AG20443 (cell line): ENCODE data around the gene DTX1.

Experiments
- DNase-seq: peaks from one replicate; pipeline ENCODE4 v3.0.0; 2012; ENCODE audit warnings: low spot score, mixed read lengths

DTX1 gene

DNA sequence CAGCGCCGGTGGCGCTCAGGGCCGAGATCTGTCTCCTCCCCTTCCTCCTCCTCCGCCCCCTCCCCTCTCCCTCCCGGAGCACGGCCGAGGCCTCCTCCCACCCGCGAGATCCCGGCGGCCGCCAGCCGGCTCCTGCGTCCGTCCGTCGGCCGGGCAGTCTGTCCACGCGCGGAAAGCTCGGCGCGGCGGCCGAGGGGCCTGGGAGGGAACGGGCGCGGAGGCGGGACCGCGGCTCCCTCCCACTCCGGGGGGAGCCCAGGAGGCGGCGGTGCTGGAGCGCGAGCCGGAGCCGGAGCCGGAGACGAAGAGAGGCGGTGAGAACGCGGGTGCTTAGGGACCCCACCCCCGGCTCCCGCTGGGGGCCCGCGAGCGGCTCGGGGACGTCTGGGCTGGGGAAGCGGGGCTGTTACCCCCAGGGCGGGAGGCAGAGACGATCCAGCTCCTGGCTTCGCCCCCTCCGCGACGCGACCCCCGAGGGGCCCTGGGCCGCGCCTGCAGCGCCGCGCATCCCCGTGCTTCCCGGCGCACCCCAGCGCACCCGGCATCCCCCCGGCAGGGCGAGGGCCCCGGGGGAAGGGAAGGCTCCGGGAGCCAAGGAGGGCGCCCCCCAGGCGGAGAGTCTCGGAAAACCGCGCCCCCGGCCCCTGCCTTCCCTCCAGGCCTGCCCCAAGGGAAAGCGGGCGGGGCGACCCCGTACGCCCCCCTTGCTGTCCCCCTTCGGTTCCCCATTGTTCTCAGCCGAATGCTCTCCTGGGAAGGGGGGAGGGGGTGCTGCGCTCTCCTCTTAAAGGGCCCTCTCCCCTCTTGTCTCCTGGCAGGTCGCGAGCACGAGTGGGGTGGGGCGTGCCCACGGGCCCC lies at the start of gene DTX1:
Gene DTX1 (plus strand): TSS at position 100 of the 858 bp plus-strand sequence. CDS start 1,463 bp downstream, outside the sequence.
- peak; percentile 49 for DNase-seq

DNA sequence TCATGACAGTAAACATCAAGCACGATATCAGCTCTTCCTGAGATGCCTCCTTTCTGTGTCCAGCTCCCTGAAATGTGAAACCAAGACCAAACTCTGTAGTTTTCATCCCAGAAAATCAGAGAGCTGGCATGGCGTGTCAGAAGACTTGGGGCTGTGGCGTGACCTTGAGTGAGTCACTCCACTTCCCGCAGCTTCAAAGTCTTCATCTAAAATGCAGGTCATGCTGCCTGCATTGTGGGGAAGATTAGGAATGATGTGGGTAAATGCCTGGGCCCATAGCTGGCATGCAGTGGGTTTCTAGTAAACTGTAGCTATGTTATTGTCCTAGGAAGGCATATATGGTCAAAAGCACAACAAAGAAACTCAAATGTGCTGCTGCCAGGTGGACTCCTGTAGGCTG lies 49.4 kb upstream of the DTX1 start:
- peak; percentile 33 for DNase-seq

DNA sequence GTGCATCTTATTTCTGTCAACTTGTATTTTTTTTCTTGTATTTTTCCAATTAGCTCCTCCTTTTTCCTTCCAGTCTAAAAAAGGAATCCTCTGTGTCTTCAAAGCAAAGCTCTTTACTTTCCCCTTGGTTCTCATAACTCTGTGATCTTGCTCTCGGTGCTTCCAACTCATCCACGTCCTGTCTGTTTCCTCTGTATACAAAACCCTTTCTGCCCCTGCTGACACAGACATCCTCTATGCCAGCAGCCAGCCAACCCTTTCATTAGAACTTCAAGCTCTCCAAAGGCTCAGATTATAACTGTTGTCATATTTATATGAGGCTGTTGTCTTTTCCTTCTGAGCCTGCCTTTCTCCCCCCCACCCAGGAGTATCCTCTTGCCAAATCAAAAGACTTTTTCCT lies 45.8 kb upstream of the DTX1 start:
- DNase-seq = no peak

DNA sequence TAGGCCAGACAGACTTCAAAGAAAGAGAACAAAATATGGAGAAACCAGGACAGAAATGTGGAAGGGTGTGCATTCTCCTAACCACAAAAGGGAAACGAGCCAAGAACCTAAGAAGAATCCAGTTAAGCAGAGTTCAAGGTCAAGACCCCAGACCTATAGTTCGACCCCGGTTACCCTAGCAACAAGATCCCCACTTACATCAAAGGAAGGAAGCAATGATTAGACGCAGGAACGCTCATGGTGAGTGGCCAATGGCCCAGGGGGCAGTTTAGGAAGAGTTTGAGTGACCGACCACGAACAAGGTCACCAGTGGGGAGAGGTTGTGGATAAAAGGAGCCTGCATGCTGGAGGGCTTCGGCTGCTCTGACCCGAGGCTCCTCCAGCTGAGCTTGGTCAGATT lies 42.0 kb upstream of the DTX1 start:
- no peak for DNase-seq

DNA sequence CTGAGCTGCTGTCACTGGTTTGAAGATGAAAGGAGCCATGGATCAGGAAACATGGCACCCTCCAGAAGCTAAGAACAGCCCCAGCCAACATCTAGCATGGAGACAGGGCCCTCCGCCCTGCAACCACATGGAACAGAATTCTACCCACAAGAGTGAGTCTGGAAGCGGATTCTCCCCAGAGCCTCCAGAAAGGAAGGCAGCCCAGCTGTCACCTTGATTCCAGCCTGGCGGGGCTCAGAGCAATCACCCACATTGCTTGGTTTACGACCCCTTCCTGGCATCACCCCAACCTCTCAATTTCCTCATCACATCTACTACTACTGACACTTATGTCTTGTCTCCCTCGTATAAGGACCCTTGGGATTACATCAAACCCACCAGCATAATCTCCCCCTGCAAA lies 39.7 kb upstream of the DTX1 start:
- no peak for DNase-seq

DNA sequence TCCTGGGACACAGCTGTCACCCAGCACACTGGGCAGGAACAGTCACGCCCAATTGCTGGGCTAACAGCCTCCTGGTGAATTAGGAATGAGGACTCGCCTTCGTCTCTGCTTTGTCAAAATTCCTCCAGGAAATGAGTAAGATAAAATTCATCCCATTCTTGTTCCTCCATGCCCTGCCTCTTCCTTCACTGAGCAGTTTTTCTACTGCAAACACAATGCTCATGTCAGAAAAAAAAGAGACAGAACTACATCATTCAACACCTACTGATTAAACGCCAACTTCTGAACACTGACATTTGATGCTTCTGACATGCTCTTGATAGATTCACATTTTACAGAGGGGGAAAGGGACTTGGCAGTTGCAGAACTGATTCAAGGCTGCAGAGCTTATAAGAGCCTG lies 37.5 kb upstream of the DTX1 start:
- DNase-seq = peak; percentile 61

DNA sequence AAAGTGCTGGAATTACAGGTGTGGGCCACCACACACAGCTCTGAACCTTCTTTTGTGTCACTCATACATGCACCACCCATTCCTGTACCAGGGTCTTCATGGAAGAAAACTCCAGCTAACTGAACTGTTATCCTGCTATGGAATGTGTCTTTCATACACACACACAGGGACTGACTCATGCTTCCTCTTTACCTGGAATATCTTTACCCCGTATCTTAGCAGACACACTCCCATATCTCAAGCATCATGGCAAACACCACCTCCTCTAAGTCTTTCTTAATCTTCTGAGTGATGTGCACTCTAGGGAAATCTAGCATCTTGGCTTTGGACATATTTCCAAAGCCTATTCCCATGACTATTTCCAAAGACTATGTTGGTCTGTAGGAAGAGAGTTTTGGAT lies 35.0 kb upstream of the DTX1 start:
- DNase-seq = no peak

DNA sequence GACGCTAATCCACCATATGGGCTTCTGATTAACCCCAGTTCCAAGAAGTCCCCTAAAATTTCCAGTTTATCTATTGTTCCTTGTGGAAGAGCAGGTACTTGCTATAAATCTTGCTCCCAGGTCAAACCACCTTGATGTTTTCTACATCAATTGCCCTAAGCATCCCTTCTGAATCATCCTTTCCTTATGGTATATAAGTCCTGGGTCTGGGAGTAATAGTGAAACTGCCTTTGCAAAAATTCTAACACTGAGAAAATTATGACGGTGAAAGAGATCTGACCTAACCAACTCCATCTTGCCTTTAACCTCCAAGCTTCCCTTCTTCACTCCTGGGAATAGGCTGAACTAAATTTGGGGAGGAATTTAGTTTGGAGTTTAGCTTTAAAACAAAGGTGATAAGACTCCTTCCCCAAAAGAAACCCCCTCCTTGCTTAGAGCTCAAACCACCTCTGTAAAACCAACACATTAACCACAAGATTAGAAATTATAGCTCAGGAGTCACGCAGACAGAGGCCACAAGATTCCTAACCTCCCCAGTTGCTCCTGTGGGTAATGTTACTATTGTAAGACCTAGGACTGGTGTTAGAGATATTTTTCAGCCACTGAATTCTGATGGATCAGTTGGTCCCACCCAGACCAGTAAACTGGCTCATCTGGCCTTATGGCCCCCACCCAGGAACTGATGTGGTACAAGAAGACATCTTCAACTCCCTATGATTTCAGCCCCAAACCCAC lies 33.8 kb upstream of the DTX1 start:
- no peak for DNase-seq

DNA sequence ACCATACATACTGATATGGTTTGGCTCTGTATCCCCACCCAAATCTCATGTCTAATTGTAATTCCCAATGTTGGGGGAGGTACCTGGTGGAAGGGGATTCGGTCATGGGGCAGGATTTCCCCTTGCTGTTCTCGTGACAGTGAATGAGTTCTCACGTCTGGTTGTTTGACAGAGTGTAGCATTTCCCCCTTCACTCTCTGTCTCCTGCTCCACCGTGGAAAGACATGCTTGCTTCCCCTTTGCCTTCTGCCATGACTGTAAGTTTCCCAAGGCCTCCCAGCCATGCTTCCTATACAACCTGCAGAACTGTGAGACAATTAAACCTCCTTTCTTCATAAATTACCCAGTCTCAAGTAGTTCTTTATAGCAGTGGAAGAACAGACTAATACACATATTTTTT lies 28.8 kb upstream of the DTX1 start:
- DNase-seq = no peak

DNA sequence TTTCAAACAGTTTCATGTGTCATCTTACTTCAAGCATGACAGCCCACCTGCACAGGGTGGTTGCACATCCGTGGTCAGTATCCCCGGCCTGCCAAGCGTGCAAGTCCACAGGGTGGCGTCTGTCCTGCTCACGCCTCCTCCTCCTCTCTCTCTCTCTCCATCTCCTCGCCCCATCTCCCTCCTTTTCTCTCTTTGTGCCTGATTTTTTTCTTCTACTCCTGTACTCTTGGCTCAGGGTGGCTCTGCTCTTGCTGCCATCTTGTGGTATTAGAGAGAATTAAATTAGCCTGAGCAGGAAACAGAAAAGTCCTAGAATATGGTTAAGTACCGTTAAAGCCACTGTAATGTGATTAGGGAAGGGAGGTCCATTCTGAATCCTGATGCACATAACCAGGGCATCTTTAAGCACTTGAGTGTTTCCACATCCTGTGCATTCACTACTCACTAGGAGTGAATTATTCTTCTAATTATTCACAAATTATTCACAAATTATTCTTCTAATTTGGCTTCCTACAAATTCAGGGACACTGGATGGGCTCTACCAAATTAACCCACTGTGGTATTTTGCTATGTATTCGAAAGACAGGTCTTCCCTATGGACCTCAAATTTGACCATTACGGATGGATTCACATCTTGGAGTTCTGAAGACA lies 25.5 kb upstream of the DTX1 start:
- peak; percentile 77 for DNase-seq

DNA sequence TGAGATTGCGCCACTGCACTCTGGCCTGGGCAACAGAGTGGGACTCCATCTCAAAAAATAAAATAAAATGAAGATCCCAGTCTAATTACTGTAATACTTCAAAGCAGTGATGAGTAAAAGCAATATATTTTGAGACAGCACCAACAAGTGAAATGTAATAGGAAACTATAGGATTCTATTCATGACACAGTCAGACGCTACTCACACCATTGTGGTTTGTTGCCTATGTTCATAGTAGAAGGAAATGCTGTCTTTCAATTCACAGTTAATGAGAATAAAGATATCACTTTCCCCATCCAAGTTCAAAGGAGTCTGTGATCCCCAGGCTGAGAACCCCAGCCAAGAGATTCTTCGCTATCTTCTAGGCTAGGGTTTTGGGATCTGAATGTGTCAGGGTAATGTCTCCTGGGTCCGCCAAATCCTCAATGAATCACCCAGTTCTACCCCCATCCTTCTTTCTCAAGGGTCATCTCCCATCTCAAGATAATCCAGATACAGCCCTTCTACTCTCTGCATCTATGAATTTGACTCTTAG lies 16.6 kb upstream of the DTX1 start:
- no peak for DNase-seq

DNA sequence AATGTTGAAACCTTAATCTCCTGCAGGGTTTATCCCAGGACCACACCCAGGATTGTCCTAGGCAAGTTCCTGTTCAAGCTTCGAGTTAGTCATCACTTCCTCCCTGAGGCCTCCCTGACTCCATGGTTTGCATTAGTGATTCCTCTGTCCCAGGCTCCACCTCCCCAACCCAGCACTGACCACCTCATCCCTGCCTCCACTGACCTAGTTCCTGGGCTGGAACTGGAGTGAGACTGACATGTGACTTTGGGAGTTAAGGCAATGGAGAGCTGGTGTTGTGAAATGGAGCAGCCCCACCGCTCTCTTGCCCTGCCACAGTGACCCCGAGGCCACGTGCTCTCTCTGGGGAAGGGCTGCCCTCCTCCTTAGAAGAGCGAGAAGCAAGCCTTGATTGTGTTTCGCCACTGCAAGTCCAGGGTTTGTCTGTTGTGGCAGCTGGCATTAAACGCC lies 15.8 kb upstream of the DTX1 start:
- peak; percentile 79 for DNase-seq

DNA sequence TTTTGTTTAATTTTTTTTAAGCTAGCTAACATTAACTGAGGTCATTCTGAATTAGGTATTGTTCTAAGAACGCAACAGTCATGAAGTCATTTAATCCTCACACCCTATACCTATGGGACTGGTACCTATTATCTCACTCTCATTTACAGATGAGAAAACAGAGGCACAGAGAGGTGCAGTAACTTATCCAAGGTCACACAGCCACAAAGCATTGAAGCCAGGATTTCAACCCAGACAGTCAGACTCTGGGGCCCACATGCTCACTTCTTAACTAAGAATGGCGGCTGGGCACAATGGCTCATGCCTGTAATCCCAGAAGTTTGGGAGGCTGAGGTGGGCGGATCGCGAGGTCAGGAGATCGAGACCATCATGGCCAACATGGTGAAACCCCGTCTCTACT lies 15.0 kb upstream of the DTX1 start:
- no peak for DNase-seq

DNA sequence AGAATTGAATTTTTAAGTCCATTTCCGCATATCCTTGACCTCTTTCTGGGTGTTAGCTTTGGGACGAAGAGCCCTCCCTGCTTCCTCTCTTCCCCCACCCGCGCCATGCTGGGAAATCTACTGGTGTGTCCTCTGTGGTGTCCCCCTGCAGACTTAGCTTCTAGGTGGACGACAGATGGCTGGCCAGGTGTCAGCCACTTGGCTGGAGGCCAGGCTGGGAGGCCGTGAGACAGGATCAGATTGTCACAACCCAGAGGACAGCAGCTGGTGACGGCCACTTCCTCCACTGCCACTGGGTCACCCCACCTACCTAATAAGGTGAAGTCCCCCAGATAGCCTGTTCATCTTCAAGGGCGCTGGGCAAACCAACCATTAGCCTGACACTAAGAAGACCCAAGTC lies 13.3 kb upstream of the DTX1 start:
- DNase-seq = no peak

DNA sequence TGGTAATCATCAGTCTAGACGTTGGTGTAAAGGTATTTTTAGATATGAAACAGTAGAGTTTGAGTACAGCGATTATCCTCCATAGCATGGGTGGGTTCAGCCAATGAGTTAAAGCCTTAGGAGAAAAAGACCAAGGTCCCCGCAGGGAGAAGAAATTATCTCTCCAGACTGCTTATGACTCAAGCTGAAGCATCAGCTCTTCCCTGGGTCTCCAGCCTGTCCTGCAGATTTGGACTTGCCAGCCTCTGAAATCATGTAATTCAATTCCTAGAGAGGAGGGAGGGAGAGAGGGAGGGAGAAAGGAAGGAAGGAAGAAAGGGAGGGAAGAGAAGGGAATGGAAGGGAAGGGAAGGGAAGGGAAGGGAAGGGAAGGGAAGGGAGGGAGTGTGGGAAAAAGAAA lies 12.0 kb upstream of the DTX1 start:
- no peak for DNase-seq

DNA sequence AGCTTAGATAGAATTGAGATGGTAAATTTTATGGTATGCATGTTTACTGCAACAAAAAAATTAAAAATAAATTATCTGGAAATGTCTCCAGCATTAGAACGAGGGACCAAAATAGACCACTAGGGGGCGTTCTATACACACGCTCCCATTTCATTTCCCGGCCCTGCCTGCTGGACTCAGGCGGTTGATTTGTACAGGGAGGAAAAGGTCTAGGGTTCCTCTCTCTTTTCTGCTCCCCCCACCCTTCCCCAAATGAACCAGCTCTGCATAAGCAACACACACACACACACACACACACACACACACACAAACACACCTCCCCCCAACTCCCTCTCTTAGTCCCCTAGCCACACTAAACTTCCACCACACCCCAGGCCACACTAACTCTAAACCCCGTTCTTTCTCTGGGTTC lies 7.8 kb upstream of the DTX1 start:
- peak; percentile 86 for DNase-seq

DNA sequence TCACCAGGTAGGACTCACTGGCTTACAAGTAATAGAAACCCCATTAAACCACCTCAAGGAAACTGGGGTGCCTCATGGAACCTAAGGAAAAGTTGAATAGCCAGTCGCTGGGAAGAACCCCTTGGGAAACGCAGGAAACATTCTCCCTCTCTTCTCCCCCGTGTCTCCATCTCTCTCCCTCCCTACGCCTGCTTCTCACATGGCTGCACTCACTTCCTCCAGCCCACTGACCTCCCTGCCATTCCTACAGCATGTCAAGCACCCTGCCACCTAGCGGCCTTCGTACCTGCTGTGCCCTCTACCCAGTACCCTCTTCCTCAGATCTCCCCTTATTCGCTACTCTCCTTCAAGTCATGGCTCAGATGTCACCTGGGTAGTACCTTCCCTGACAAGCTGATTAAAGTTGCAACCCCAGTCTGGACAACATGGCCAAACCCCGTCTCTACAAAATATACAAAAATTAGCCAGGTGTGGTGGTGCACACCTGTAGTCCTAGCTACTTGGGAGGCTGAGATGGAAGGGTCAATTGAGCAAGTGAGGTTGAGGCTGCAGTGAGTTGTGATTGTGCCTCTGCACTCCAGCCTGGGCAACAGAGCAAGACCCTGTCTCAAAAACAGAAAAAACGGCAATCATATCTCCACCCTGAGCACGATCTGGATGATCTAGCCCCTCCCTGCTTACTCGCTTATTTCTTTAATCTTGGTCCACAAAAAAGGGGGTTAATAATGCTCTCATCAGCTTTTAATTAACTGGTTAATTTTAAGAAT lies 6.4 kb upstream of the DTX1 start:
- no peak for DNase-seq

DNA sequence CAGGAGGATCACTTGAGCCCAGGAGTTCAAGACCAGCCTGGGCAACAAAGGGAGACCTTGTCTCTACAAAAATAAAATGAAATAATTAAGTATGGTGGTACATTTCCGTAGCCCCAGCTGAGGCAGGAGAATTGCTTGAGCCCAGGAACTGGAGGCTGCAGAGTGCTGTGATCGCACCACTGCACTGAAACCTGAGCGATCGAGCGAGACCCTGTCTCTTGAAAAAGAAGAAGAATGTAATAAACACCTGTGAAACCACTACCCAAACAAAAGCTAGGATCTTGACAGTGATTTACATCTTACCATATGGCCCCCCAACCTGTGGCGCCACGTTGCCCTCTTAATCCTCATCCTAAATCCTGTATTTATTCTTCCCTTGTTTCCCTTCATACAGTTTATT lies 5.7 kb upstream of the DTX1 start:
- DNase-seq = no peak

DNA sequence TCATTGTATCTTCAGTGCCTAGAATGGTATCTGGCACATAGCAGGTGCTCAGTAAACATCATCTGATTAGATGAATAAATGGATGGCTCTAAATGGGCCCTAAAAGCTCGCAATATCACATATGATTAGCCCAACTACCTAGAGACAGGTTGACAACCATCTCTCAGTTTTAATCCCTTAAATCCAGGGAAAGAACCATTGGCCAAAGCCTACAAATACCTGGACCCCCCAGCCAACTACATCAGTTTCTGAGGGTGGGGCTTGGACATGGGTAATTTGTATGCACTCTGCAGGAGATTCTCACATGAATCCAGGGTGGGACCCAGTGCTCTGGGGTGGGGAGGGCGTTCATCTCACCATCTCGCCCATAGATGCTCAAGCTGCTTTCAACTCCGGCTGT lies 4.8 kb upstream of the DTX1 start:
- DNase-seq = no peak

DNA sequence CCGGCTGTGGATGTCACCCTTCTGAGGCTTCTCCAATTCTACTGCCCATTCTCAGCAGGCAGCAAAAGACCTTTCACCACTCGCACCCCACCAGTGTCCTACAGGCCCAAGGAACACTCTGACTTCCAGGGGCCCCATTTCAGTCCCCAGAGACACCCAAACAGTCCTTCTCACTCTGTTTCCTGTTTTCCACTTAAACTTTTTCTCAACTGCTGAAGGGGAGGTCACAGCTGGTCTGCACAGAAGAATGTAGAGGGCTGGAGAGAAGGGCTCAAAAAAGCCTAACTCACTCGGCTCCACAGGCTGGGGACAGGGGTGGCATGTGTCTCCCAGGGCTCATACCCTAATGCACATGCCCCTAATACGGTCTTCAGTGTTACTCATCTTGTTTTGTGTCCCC lies 4.2 kb upstream of the DTX1 start:
- DNase-seq = no peak

DNA sequence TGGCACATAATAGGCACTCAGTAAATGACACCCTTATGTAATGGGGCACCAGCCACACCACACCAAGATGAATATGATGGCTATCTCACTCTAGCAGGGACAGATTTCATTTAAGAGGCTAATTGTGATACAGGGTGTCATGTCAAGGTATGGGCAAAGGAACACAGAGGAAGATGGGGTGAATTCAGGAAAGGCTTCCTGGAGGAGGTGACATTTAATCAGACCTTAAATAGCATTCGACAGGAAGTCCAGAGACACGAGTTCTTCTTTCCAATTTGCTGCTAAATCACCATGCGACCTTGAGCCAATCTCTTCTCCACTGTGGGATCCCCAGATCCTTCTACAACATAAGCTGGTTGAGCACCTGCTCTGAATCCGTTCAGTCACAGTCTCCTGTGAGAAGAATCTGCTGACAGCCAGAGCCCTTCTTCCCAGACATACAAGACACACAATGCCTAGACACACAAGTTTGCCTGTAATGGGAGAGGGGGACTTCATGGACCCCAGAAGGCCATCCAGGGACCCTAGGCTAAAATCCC lies 1.5 kb upstream of the DTX1 start:
- no peak for DNase-seq
